NT2/D1 (cell line): ENCODE measurements around the gene SERAC1.

ENCODE experiments used
- SUZ12 ChIP-seq: IDR thresholded peaks from 2 replicates; pipeline ENCODE4 v1.6.1; 2011; ENCODE audit not compliant: insufficient read length, insufficient read depth; ENCODE audit errors: extremely low read depth
- YY1 ChIP-seq: IDR thresholded peaks from 2 replicates; pipeline ENCODE4 v1.6.1; 2011; ENCODE audit not compliant: insufficient read length, insufficient read depth
- ZNF274 ChIP-seq: IDR thresholded peaks from 2 replicates; pipeline ENCODE4 v1.6.1; 2011; ENCODE audit warnings: mild to moderate bottlenecking, low read depth, low read length

GRCh38 chr6:158115508-158115907 lies 52.6 kb downstream of the SERAC1 start:
- TF ChIP-seq ZNF274 = no peak
- no peak for TF ChIP-seq YY1
- no peak for TF ChIP-seq SUZ12
